K562 (cell line): ENCODE data around the gene CELF4. TPM values are rescaled to one million over a fixed set of nuclear protein-coding genes. Genes with fewer than 3 reads are reported as not detected.

Source experiments
- BRD4 ChIP-seq: fragments of 200-600 bp; sonication (generic); IDR thresholded peaks from 2 replicates; pipeline ENCODE4 v1.6.1; 2017; ENCODE audit warnings: inconsistent platforms
- CHCHD3 ChIP-seq: fragments of 250-450 bp; sonication (Bioruptor Pico); IDR thresholded peaks from 2 replicates; pipeline ENCODE4 v2.1.2; 2022; ENCODE audit warnings: mild to moderate bottlenecking
- HES1 ChIP-seq: fragments of 450-650 bp; IDR thresholded peaks from 2 replicates; pipeline ENCODE4 v1.6.1; 2016; ENCODE audit warnings: low read depth, mild to moderate bottlenecking, moderate library complexity
- MLX ChIP-seq, 2 experiments: fragments of 450-650 bp in 1 of 2; sonication (generic) in 1 of 2; formaldehyde crosslinking; conservative IDR thresholded peaks; 2 replicates each; pipeline versions ENCODE4 v1.4.0 to v1.8.1; 2020 to 2022; ENCODE audit warnings: mild to moderate bottlenecking in 1 of 2, missing genetic modification reagents in 1 of 2
- MYNN ChIP-seq, 2 experiments: sonication (generic); formaldehyde crosslinking in 1 of 2; IDR thresholded peaks; 2 replicates each; pipeline versions ENCODE4 v1.5.0 to v1.6.1; 2016 to 2020; ENCODE audit warnings: antibody characterized with exemption in 1 of 2, missing genetic modification reagents in 1 of 2
- NEUROD1 ChIP-seq: fragments of 150-350 bp; IDR thresholded peaks from 2 replicates; pipeline ENCODE4 v1.6.1; 2014; ENCODE audit warnings: borderline replicate concordance, low read length, low read depth; ENCODE audit not compliant: partially characterized antibody
- NR4A1 ChIP-seq, 2 experiments: fragments of 250-450 bp in 1 of 2; fragments of 450-650 bp in 1 of 2; sonication (Bioruptor Pico) in 1 of 2; IDR thresholded peaks; 2 replicates each; pipeline versions ENCODE4 v1.4.0 to v1.6.1; 2016 to 2020; ENCODE audit warnings: mild to moderate bottlenecking in 2 of 2, missing compliant biosample characterization in 1 of 2, missing genetic modification characterization in 1 of 2, moderate library complexity in 1 of 2
- PCBP1 ChIP-seq: fragments of 200-400 bp; formaldehyde crosslinking; IDR thresholded peaks from 2 replicates; pipeline ENCODE4 v1.6.1; 2018; ENCODE audit warnings: mild to moderate bottlenecking, low read depth, low read length; ENCODE audit not compliant: poor library complexity, severe bottlenecking
- RFX1 ChIP-seq: fragments of 450-650 bp; IDR thresholded peaks from 2 replicates; pipeline ENCODE4 v1.6.1; 2016; ENCODE audit warnings: mild to moderate bottlenecking, moderate library complexity
- TSHZ1 ChIP-seq: fragments of 250-450 bp; sonication (Bioruptor Pico); IDR thresholded peaks from 2 replicates; pipeline ENCODE4 v1.4.0; 2020; ENCODE audit warnings: mild to moderate bottlenecking, moderate library complexity
- ZNF124 ChIP-seq: sonication (generic); formaldehyde crosslinking; IDR thresholded peaks from 2 replicates; pipeline ENCODE4 v1.8.1; 2022; ENCODE audit warnings: missing genetic modification reagents
- ZNF436 ChIP-seq: fragments of 250-450, 450-650 bp; sonication (Bioruptor Pico); formaldehyde crosslinking; IDR thresholded peaks from 2 replicates; pipeline ENCODE4 v1.7.0; 2020; ENCODE audit warnings: mild to moderate bottlenecking
- ZNF551 ChIP-seq: fragments of 250-450 bp; sonication (Bioruptor Pico); IDR thresholded peaks from 2 replicates; pipeline ENCODE4 v1.5.0; 2021; ENCODE audit warnings: mild to moderate bottlenecking, moderate library complexity
- polyA plus RNA-seq, 8 experiments: library from polyadenylated mRNA; depleted of rRNA in 4 of 8; stranded (reverse) in 5 of 8; unstranded in 3 of 8; fragments of >200 nt; fragmentation: Nextera tagmentation in 2 of 8; fragmentation: Illumina TruSeq in 1 of 8; extraction: Ambion mirVana in 2 of 8; extraction: Trizol in 1 of 8; gene quantifications; 2 replicates each; pipeline versions ENCODE4 v1.2.1 to v1.2.3, GENCODE V29; 2011 to 2014; ENCODE audit warnings: inconsistent platforms in 1 of 8, missing spikeins in 1 of 8
- total RNA-seq, 7 experiments: library from RNA; depleted of rRNA in 6 of 7; stranded (reverse); fragments of >200 nt in 6 of 7; fragmentation: Illumina TruSeq in 2 of 7; extraction: Trizol in 2 of 7; gene quantifications; 2 replicates each; pipeline versions ENCODE4 v1.2.1 to v1.2.3, GENCODE V29; 2011 to 2021; ENCODE audit warnings: low replicate concordance in 1 of 7
- TF ChIP-seq, protein P1 (sequence below): fragments of 450-650 bp; IDR thresholded peaks from 2 replicates; pipeline ENCODE4 v1.7.1; 2018; ENCODE audit warnings: mild to moderate bottlenecking, low read depth; ENCODE audit not compliant: partially characterized antibody

Gene CELF4
- total and polyA plus RNA-seq, 9 of the 15 experiments (the other 6 are each of a cell fraction or from before 2014, with no cell fraction given), result 0.04 to 0.24 (median 0.07) TPM; not detected in 3

DNA sequence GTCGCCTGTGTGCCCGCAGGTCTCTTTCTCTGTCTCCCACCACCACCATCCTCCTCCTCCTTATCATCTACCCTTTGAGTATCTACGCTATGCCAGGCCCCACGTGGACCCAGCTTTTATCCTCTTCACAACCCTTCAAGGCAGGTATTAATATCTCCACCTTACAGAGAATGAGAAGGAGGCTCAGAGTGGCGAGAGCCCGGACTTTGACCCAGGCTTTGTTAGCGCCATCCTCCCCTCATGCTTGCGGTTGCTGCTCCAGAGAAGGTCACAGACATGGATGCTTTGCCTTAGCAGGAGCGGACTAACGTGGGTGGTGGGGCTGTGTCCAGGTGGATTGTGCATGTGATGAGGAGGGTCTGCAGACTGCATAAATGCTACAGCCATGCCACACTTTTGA is 119.8 kb downstream of the CELF4 start (continued):
- TF ChIP-seq MLX (CRISPR knock-in tag; conservative IDR thresholded peaks at IDR 0.05) (no peak), NR4A1 (CRISPR knock-in tag; IDR thresholded peaks at IDR 0.05) (no peak), NR4A1 (tag; IDR thresholded peaks at IDR 0.05) (no peak), MYNN (IDR thresholded peaks at IDR 0.05) (no peak), MYNN (CRISPR knock-in tag; IDR thresholded peaks at IDR 0.05) (no peak), BRD4 (no peak), PCBP1 (no peak), TSHZ1 (CRISPR knock-in tag) (no peak), ZNF551 (CRISPR knock-in tag) (no peak), NEUROD1 (no peak), ZNF436 (no peak), HES1 (no peak), RFX1 (no peak), ZNF124 (CRISPR knock-in tag) (no peak), CHCHD3 (no peak)
- TF ChIP-seq, protein P1, sequence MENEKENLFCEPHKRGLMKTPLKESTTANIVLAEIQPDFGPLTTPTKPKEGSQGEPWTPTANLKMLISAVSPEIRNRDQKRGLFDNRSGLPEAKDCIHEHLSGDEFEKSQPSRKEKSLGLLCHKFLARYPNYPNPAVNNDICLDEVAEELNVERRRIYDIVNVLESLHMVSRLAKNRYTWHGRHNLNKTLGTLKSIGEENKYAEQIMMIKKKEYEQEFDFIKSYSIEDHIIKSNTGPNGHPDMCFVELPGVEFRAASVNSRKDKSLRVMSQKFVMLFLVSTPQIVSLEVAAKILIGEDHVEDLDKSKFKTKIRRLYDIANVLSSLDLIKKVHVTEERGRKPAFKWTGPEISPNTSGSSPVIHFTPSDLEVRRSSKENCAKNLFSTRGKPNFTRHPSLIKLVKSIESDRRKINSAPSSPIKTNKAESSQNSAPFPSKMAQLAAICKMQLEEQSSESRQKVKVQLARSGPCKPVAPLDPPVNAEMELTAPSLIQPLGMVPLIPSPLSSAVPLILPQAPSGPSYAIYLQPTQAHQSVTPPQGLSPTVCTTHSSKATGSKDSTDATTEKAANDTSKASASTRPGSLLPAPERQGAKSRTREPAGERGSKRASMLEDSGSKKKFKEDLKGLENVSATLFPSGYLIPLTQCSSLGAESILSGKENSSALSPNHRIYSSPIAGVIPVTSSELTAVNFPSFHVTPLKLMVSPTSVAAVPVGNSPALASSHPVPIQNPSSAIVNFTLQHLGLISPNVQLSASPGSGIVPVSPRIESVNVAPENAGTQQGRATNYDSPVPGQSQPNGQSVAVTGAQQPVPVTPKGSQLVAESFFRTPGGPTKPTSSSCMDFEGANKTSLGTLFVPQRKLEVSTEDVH, result no peak
